Gastroesophageal sphincter (tissue), 3 donors: Measurements from ENCODE around the gene CLP1.

Experiments
- CTCF ChIP-seq, 4 experiments: fragments of 200-600 bp in 2 of 4; fragments of 450-650 bp in 2 of 4; sonication (generic) in 1 of 4; IDR thresholded peaks; one replicate each; pipeline ENCODE4 v1.5.1; 2017 to 2019; ENCODE audit warnings: antibody characterized with exemption in 4 of 4, mild to moderate bottlenecking in 2 of 4, moderate library complexity in 2 of 4
- EP300 ChIP-seq: sonication (generic); formaldehyde crosslinking; IDR thresholded peaks from one replicate; pipeline ENCODE4 v1.6.1; 2017; ENCODE audit warnings: antibody characterized with exemption, mild to moderate bottlenecking
- POLR2A ChIP-seq, 2 donors: fragments of 450-650 bp; IDR thresholded peaks; one replicate each; pipeline ENCODE4 v1.6.1; 2017; ENCODE audit warnings: antibody characterized with exemption in 2 of 2, mild to moderate bottlenecking in 2 of 2, moderate library complexity in 1 of 2
- POLR2AphosphoS5 ChIP-seq: sonication (generic); formaldehyde crosslinking; IDR thresholded peaks from one replicate; pipeline ENCODE4 v1.6.1; 2017; ENCODE audit warnings: antibody characterized with exemption

DNA sequence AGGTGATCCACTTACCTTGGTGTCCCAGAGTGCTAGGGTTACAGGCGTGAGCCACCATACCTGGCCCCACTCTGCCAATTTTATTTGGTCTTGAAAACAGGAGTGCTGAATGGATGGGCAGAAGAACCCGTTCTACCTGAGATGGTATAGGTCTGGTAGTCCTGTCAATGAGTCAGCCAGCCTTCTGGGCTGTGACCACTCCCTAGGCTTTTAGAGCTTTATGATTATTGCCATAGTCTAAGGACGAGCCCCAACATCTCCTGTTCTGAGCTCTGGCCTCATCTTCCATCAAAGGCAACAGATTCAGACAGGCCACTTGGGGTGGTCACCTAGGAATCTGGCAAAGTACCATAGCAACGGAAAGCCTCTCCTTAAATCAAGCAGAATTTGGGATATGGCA, 21.8 kb downstream of the CLP1 start:
- TF ChIP-seq CTCF (IDR thresholded peaks at IDR 0.05), result no peak
- TF ChIP-seq POLR2A (IDR thresholded peaks at IDR 0.05), result no peak
- TF ChIP-seq EP300, result no peak
- no peak for TF ChIP-seq POLR2AphosphoS5
